NCI-H345 treated with DMSO at 0.1 percent for 48 hours (cell line): ENCODE results near the gene ACOXL.

Source experiments
- DNase-seq: peaks from one replicate; lab custom pipeline; 2025; ENCODE audit not compliant: unreplicated experiment; lab: John Stamatoyannopoulos, UW

ACOXL gene

DNA sequence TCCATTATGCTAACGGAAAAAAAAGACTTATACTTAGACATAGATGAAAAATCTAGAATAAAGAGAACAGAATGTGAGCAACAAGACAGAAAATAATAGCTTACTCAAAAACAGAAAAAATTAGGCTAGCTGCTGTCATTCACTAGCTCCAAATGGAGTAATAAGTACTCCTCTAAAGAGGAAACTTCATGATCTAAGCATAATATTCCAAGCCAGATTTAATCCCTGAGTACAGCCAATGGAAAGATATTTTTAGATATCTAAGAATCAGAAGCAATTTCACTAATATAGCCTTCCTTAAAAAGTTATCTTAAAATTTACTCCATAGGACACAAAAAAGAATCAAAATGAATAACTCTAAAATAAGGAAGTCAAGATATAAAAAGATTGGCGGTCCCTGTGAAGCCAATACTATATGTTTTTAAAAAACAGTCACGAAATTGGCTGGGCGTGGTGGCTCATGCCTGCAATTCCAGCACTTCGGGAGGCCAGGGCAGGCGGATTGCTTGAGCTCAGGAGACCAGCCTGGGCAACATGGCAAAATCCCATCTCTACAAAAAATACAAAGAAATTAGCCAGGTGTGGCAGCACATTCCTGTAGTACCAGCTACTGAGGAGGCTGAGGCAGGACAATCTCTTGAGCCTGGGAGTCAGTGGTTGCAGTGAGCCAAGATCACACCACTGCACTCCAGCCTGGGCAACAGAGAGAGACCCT lies 265.1 kb downstream of the ACOXL start:
- no peak for DNase-seq

DNA sequence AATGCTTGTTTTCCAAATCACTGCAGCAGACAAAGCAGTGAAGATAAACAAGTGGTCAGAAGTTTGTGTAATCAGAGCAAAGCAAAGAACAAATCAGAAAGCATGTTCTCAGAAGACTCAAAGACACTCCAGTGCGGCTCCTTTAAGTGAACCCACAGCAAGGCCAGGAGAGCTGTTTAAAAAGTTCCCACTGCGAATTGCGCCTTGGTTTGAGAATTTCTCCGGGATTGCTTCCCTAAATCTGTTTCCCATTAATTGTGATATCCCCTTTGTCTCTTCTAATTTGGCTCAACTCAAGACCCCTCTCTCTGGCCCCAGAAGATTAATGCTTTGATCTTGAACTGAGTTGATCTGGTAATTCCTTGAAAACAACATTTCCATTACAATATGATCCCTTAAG lies 265.9 kb downstream of the ACOXL start:
- no peak for DNase-seq

- DNase-seq: no peak
Measured at GRCh38 chr2:110999626-111000025, 267.3 kb downstream of the ACOXL start.

DNA sequence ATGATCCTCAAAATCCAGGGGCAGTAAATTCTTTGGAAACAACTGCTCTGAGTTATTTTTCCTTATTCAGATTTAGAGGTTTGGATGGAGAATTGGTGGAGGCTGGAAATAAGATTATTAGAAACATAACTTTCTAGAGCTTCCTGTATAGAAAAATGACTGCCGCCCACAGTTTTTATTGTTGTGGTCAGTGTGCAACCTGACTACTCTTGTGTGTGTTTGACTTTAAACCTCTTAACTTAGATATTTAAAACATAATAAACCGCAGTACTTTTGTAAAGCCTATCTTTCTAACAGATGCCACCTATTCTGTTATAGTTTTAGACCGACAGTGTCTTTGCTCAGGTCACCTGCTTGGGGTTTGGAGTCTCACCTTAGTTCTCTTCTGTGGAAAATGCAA lies 272.9 kb downstream of the ACOXL start:
- DNase-seq: no peak

- DNase-seq: no peak
Measured at GRCh38 chr2:111005821-111006220, 273.4 kb downstream of the ACOXL start.

- no peak for DNase-seq
Measured at GRCh38 chr2:111007757-111008688, 275.6 kb downstream of the ACOXL start.

- no peak for DNase-seq
Measured at GRCh38 chr2:111011218-111011617, 278.8 kb downstream of the ACOXL start.

DNA sequence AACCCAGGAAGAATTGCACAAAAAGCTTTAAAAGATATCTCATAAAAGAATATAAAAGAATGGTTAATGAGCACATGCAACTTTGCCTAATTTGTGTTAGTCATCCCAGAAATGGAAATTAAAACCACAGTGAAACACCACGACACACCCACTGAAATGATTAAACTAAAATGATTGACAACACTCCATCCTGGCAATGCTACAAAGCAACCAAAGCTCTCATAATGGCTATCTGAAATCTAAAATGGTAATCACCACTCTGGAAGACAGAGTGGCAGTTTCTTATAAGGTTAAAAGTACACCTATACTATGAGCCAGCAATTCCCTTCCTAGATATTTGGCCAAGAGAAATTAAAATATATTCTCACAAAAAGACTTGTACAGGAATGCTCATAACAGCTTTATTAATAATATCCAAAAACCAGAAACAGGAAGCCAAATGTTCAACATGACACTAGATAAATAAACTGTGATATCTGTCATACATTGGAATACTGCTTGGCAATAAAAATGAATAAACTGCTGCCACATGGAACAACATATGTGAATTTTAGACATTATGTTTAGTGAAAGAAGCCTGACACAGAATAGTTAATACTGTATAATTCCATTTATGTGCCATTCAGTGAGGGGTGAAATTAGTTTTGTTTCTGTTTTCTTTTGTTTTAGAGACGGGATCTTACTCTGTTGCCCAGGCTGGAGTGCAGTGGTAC lies 283.1 kb downstream of the ACOXL start:
- DNase-seq: no peak

- DNase-seq: no peak
Measured at GRCh38 chr2:111017034-111017622, 284.8 kb downstream of the ACOXL start.

DNA sequence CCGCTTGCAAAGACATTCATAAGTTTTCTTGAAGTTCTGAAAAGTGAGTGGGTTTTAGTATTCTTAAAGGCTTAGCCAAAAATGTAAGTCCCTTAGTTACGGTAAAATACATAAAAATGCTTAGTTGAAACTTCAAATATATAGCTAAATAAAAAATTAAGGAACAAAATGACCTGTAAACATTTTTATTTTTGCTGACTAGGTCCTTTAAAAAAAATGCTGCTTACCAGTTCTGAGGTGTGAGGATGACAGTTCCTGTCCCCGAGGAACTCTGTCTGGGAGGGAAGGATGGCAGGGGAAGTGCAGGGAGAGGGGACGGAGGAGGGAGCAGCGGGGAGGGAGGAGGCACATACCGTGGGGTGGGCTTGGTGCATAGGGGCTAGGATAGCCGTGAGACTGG lies 285.5 kb downstream of the ACOXL start:
- DNase-seq: no peak

DNA sequence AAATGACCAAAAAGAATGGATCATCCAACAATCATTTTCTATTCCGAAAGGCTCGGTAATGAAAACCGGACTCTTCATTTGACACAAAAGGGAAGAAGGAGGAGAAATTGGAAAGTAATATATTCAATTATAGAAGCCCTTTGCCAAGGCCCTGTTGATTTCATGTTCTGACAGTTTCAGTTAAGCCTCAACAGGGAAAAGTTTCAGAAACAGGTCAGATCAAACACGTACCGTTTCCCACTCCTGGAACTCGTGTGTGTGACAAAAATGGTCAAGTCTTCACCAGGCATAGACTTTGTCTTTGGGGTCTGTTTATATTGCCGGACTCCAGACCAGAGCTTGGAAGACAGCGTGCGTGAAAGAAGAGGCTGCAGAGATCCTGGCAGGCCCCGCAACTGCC lies 287.0 kb downstream of the ACOXL start:
- no peak for DNase-seq

DNA sequence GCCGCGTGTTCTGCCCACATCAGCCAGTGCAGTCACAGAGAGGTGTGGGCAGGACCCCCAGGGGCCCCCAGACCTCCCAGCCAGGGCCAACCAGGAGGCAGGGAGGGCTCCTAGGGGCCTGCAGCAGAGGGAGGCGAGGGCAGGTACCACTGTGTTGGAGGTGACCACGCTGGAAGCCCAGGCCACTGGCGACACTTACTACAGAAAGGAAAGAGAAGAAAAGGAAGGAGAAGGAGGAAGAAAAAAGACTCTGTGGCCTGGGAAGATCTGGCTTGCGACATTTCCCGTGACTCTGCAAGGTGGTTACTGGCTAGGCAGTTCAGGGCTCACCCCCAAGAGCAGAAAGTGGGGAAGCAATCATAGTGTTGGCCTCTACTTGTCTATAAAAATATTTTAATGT lies 290.3 kb downstream of the ACOXL start:
- no peak for DNase-seq

DNA sequence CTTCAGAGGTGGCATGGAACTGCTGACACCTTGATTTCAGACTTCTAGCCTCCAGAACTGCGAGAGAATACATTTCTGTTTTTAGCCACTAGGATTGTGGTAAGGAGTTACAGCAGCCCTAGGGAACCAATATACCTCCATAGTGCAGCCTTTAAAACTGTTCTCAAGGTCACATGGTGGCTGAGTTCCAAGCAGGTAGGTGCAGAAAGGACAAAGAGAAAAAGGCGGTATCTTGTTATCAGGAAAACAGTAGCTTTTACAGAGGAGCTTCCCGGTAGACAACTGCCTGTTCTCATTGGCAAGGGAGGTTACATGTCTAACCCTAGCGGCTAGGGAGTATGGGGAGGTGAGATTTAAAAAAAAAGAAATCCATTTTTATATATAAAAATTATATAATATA lies 292.1 kb downstream of the ACOXL start:
- DNase-seq: no peak

- DNase-seq: no peak
Measured at GRCh38 chr2:111025288-111025687, 292.9 kb downstream of the ACOXL start.

DNA sequence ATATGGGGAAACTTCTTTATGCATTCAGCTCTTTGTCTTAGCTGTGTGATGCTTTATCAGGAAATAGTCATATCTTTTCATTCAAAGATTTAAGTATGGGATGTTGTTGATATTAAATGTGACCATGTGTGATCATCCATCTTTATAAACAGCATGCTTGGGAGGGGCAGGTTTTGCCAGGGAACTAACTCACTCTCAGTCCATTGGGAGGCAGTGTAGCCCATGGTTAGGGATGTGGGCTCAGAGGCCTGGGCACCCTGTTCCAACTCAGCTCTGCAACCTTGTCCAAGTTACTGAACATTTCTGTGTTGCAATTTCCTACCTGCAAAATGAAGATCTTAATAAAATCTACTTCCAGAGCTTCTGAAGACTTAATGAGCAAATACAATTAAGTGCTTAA lies 296.3 kb downstream of the ACOXL start:
- no peak for DNase-seq

DNA sequence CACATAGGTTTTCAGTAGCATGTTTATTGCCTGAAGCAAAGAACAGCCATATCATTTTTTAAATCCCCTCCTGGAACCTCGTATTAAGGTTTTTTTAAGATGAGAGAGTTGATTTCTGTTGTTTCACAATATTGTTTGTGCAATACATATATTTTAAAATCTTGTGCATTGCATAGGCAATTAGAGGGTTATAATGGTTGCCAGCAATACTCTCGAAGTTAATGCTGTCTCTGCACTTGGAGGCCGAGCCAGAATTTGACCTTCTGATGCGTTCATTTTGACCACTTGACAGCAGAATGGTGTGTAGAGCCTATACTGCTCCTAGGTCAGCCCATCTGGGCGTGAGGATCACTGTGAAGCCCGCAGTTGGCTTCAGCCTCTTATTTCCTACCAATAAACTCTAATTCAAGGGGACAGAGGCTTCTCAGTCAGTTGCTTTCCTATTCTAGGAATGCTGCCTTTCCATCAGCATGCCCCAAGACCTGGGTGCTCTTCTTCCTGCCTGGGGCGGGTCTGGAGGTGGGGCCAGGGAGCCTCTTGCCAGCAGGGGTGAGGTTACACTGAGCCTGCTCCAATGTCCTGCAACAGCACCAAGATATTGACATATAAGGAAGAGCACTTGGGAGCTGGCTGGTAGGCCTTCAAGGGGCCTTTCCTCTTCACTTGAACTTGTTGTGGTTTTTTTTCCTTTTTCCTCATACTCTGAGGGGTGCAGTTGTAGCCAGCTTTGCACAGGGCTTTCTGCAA lies 297.0 kb downstream of the ACOXL start:
- DNase-seq: no peak

- no peak for DNase-seq
Measured at GRCh38 chr2:111030260-111030891, 298.0 kb downstream of the ACOXL start.

GRCh38 chr2:111030945-111031344 lies 298.6 kb downstream of the ACOXL start:
- no peak for DNase-seq

GRCh38 chr2:111031546-111032478 lies 299.4 kb downstream of the ACOXL start:
- no peak for DNase-seq
